ENCODE data around the gene NTF4.
A peak's percentile ranks its signal among the peaks of the same experiment; 100 is the strongest.
"Not testable (repeated sequence)": the region's sequence is repeated elsewhere in the genome, so short reads cannot be mapped to it uniquely, and the experiment has no call there.

GRCh38 chr19:49036815-49037214 lies 27.8 kb downstream of the NTF4 start, which contains the start of gene CGB1:
- not testable (repeated sequence) for TF ChIP-seq POLR2AphosphoS5 (IDR thresholded peaks at IDR 0.05; ENCODE audit: low read depth, low read length); ZFX (IDR thresholded peaks at IDR 0.05); POLR2A (IDR thresholded peaks at IDR 0.05; ENCODE audit: borderline replicate concordance, extremely low read depth, insufficient read depth, insufficient read length); SRF (IDR thresholded peaks at IDR 0.05; ENCODE audit: low read depth); CBX3 (IDR thresholded peaks at IDR 0.05; ENCODE audit: low read depth); EZH2 (IDR thresholded peaks at IDR 0.05); SIN3A (IDR thresholded peaks at IDR 0.05; ENCODE audit: low read depth); EGR1 (IDR thresholded peaks at IDR 0.05; ENCODE audit: low read depth); EZH2phosphoT487 (IDR thresholded peaks at IDR 0.05; ENCODE audit: borderline replicate concordance); YY1 (IDR thresholded peaks at IDR 0.05; ENCODE audit: extremely low read depth, insufficient replicate concordance, low read depth, low read length)
- TF ChIP-seq, protein P1, sequence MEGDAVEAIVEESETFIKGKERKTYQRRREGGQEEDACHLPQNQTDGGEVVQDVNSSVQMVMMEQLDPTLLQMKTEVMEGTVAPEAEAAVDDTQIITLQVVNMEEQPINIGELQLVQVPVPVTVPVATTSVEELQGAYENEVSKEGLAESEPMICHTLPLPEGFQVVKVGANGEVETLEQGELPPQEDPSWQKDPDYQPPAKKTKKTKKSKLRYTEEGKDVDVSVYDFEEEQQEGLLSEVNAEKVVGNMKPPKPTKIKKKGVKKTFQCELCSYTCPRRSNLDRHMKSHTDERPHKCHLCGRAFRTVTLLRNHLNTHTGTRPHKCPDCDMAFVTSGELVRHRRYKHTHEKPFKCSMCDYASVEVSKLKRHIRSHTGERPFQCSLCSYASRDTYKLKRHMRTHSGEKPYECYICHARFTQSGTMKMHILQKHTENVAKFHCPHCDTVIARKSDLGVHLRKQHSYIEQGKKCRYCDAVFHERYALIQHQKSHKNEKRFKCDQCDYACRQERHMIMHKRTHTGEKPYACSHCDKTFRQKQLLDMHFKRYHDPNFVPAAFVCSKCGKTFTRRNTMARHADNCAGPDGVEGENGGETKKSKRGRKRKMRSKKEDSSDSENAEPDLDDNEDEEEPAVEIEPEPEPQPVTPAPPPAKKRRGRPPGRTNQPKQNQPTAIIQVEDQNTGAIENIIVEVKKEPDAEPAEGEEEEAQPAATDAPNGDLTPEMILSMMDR (IDR thresholded peaks at IDR 0.05 in 2 of 3, conservative IDR thresholded peaks at IDR 0.05 in 1 of 3; ENCODE audit: borderline replicate concordance in 1 of 3, insufficient read depth in 1 of 3, low read depth in 2 of 3, low read length in 2 of 3) = peak; percentile 40 to 93 (median 83); a peak in 5 of 6 replicates
- TF ChIP-seq, protein P2, sequence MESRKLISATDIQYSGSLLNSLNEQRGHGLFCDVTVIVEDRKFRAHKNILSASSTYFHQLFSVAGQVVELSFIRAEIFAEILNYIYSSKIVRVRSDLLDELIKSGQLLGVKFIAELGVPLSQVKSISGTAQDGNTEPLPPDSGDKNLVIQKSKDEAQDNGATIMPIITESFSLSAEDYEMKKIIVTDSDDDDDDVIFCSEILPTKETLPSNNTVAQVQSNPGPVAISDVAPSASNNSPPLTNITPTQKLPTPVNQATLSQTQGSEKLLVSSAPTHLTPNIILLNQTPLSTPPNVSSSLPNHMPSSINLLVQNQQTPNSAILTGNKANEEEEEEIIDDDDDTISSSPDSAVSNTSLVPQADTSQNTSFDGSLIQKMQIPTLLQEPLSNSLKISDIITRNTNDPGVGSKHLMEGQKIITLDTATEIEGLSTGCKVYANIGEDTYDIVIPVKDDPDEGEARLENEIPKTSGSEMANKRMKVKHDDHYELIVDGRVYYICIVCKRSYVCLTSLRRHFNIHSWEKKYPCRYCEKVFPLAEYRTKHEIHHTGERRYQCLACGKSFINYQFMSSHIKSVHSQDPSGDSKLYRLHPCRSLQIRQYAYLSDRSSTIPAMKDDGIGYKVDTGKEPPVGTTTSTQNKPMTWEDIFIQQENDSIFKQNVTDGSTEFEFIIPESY (IDR thresholded peaks at IDR 0.05; ENCODE audit: extremely low read depth, insufficient replicate concordance, low read length) = not testable (repeated sequence)
- TF ChIP-seq, protein P3, sequence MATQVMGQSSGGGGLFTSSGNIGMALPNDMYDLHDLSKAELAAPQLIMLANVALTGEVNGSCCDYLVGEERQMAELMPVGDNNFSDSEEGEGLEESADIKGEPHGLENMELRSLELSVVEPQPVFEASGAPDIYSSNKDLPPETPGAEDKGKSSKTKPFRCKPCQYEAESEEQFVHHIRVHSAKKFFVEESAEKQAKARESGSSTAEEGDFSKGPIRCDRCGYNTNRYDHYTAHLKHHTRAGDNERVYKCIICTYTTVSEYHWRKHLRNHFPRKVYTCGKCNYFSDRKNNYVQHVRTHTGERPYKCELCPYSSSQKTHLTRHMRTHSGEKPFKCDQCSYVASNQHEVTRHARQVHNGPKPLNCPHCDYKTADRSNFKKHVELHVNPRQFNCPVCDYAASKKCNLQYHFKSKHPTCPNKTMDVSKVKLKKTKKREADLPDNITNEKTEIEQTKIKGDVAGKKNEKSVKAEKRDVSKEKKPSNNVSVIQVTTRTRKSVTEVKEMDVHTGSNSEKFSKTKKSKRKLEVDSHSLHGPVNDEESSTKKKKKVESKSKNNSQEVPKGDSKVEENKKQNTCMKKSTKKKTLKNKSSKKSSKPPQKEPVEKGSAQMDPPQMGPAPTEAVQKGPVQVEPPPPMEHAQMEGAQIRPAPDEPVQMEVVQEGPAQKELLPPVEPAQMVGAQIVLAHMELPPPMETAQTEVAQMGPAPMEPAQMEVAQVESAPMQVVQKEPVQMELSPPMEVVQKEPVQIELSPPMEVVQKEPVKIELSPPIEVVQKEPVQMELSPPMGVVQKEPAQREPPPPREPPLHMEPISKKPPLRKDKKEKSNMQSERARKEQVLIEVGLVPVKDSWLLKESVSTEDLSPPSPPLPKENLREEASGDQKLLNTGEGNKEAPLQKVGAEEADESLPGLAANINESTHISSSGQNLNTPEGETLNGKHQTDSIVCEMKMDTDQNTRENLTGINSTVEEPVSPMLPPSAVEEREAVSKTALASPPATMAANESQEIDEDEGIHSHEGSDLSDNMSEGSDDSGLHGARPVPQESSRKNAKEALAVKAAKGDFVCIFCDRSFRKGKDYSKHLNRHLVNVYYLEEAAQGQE (IDR thresholded peaks at IDR 0.05; ENCODE audit: low read depth) = not testable (repeated sequence)
- TF ChIP-seq, protein P4, sequence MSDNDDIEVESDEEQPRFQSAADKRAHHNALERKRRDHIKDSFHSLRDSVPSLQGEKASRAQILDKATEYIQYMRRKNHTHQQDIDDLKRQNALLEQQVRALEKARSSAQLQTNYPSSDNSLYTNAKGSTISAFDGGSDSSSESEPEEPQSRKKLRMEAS (IDR thresholded peaks at IDR 0.05) = not testable (repeated sequence)
